ENCODE data around the gene TTBK1. TPM values are rescaled to one million over a fixed set of nuclear protein-coding genes. Genes with fewer than 3 reads are reported as not detected.

The TTBK1 gene
- polyA plus RNA-seq, 3 donors: 0.01 to 0.10 TPM; not detected in 1

GRCh38 chr6:43248101-43248500 is 4.8 kb downstream of the TTBK1 start:
- 70 to 86% (median 77%) methylated on average over 3 of the region's 3 CpGs for WGBS, 3 donors
- H3K27ac ChIP-seq (ENCODE audit: low read depth, low read length): no peak overlapping the region

GRCh38 chr6:43248791-43249190 is 5.5 kb downstream of the TTBK1 start:
- no peak overlapping the region for H3K27ac ChIP-seq (ENCODE audit: low read depth, low read length)

- H3K27ac ChIP-seq (ENCODE audit: low read depth, low read length): no peak overlapping the region
- WGBS, 3 donors: 12 to 17% (median 13%) methylated on average over 8 of the region's 8 CpGs
Measured at GRCh38 chr6:43250992-43251373, 7.7 kb downstream of the TTBK1 start.

- 89 to 96% (median 91%) methylated on average over 11 of the region's 11 CpGs for WGBS, 3 donors
- H3K27ac ChIP-seq (ENCODE audit: low read depth, low read length): no peak overlapping the region
Measured at GRCh38 chr6:43253401-43253800, 10.1 kb downstream of the TTBK1 start.

GRCh38 chr6:43254138-43254817 is 11.0 kb downstream of the TTBK1 start:
- H3K27ac ChIP-seq (ENCODE audit: low read depth, low read length): no peak overlapping the region
- WGBS, 3 donors: 85 to 88% (median 86%) methylated on average over 15 of the region's 15 CpGs

GRCh38 chr6:43254846-43255245 is 11.6 kb downstream of the TTBK1 start:
- 78 to 83% (median 79%) methylated on average over 11 of the region's 11 CpGs for WGBS, 3 donors
- H3K27ac ChIP-seq (ENCODE audit: low read depth, low read length): no peak overlapping the region

GRCh38 chr6:43255408-43256054 is 12.2 kb downstream of the TTBK1 start:
- WGBS, 3 donors: 74 to 83% (median 76%) methylated on average over 11 of the region's 11 CpGs
- no peak overlapping the region for H3K27ac ChIP-seq (ENCODE audit: low read depth, low read length)

GRCh38 chr6:43256670-43257366 is 13.5 kb downstream of the TTBK1 start:
- WGBS, 3 donors: 83 to 86% (median 85%) methylated on average over 9 of the region's 9 CpGs
- no peak overlapping the region for H3K27ac ChIP-seq (ENCODE audit: low read depth, low read length)

- 78 to 87% (median 84%) methylated on average over 12 of the region's 12 CpGs for WGBS, 3 donors
- H3K27ac ChIP-seq (ENCODE audit: low read depth, low read length): no peak overlapping the region
Measured at GRCh38 chr6:43257367-43258145, 14.3 kb downstream of the TTBK1 start.

- 60 to 72% (median 67%) methylated on average over 4 of the region's 4 CpGs for WGBS, 3 donors
- no peak overlapping the region for H3K27ac ChIP-seq (ENCODE audit: low read depth, low read length)
Measured at GRCh38 chr6:43258180-43258579, 14.9 kb downstream of the TTBK1 start.

GRCh38 chr6:43258807-43259686 is 15.8 kb downstream of the TTBK1 start:
- 85 to 92% (median 91%) methylated on average over 30 of the region's 30 CpGs for WGBS, 3 donors
- no peak overlapping the region for H3K27ac ChIP-seq (ENCODE audit: low read depth, low read length)

- WGBS, 3 donors: 76 to 82% (median 80%) methylated on average over 4 of the region's 4 CpGs
- H3K27ac ChIP-seq (ENCODE audit: low read depth, low read length): no peak overlapping the region
Measured at GRCh38 chr6:43260791-43261190, 17.5 kb downstream of the TTBK1 start.

GRCh38 chr6:43261198-43261597 is 17.9 kb downstream of the TTBK1 start:
- no peak overlapping the region for H3K27ac ChIP-seq (ENCODE audit: low read depth, low read length)
- 82 to 84% (median 83%) methylated on average over 5 of the region's 5 CpGs for WGBS, 3 donors

GRCh38 chr6:43262000-43262779 is 18.9 kb downstream of the TTBK1 start:
- H3K27ac ChIP-seq (ENCODE audit: low read depth, low read length): no peak overlapping the region
- 80 to 83% (median 80%) methylated on average over 14 of the region's 14 CpGs for WGBS, 3 donors

- WGBS, 3 donors: 88 to 91% (median 89%) methylated on average over 37 to 39 of the region's 39 CpGs
- H3K27ac ChIP-seq (ENCODE audit: low read depth, low read length): no peak overlapping the region
Measured at GRCh38 chr6:43262780-43263313, 19.6 kb downstream of the TTBK1 start.

- 55 to 57% (median 57%) methylated on average over 12 of the region's 12 CpGs for WGBS, 3 donors
- H3K27ac ChIP-seq (ENCODE audit: low read depth, low read length): no peak overlapping the region
Measured at GRCh38 chr6:43263314-43264178, 20.3 kb downstream of the TTBK1 start.
